NCI-H1694 treated with DMSO at 0.1 percent for 48 hours (cell line): ENCODE measurements around the gene KCNS3.
A peak's percentile ranks its signal among the peaks of the same experiment; 100 is the strongest.

Experiments used
- DNase-seq: peaks from one replicate; lab custom pipeline; 2025; lab: John Stamatoyannopoulos, UW

Gene KCNS3

GRCh38 chr2:17878281-17879136, at the start of gene KCNS3:
Gene KCNS3 (plus strand): TSS chr2:17878667. CDS start chr2:17931009, 52,342 bp downstream.
- peak; percentile 36 for DNase-seq

DNA sequence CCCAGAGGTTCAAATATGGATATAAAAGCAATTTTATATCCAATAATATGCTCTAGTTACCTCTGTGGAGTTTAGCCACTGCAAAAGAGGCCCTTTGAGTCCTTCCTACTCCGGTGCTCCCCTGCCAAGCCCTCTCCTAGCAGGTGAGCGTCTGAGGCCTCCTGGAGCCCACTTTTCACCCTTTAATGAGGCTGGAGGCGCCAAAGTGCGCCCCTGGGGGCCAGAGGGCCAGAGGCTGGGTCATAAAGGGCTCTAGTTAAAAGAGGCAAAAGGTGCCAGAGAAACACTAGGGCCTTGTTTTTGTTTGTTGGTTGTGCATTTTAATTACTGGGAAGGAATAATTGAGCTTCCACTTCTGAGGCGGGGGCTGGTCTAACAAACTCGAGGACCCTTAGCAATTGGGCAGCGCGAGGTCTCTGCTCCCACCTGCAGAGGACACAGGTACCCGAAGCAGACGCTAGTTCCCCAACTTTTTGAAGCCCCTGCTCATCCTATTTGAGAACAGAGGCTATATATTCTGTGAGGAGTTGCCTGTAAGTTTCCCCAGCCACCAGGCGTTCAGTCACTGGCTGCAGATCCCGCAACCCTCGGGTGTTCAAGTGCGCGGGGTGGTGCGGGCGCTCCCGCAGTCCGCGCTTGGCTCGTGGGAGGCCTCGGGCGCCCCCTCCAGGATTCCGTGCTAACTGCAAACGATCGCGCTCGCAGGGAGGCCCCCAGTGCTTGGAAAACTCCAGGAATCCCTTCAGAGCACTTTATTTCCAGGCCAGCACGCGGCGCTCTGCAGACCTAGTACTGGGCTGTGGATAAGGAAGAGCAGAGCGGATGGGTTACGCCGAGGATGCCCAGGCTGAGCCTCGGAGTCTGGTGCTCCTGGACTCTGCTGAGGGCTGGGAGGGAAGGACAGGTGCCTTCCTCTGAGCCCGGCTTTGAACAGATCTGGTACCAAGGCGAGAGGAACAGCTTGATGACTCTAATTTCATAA, 48.1 kb upstream of the KCNS3 start:
- peak; percentile 99 for DNase-seq

GRCh38 chr2:17835516-17835915, 43.0 kb upstream of the KCNS3 start:
- DNase-seq: no peak

DNA sequence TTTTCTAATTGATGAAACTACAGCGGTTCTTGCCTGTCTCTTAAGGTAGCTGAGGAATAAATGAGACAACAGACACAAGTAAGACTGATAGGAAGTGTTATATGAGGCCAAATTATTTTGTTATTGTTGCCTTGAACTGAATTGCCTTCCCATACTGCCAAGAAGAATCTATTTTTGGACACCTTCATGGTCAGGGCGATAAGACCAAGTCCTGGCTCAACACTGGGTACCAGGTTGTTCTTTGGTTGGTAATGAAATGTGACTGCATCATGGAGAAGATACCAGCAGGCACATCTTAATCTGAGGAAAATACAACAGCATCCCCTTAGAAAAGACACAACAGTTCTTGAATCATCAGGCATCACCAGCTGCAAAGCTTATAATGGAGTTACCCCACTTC, 38.5 kb upstream of the KCNS3 start:
- DNase-seq: no peak

GRCh38 chr2:17843457-17843856, 35.0 kb upstream of the KCNS3 start:
- DNase-seq: no peak

GRCh38 chr2:17845806-17846205, 32.7 kb upstream of the KCNS3 start:
- DNase-seq: no peak

DNA sequence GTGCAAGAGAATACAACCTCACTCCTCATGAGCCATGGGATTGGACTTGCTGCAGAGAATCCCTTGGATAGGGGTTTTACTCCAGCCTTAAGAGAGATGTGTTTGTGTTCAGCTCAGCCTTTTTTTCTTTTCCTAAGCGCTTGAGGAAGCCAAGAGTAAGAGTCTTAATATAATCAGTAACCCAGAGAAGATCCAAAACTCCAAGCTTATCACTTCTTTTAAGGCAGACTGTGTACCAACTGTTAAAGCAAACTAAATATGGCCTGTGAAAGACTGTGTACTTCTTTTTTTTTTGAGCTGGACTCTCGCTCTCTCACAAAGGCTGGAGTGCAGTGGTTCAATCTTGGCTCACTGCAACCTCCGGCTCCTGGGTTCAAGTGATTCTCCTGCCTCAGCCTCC, 31.8 kb upstream of the KCNS3 start:
- DNase-seq: no peak

GRCh38 chr2:17847236-17847635, 31.2 kb upstream of the KCNS3 start:
- no peak for DNase-seq

- no peak for DNase-seq
Observed at GRCh38 chr2:17849275-17849674, 29.2 kb upstream of the KCNS3 start.

DNA sequence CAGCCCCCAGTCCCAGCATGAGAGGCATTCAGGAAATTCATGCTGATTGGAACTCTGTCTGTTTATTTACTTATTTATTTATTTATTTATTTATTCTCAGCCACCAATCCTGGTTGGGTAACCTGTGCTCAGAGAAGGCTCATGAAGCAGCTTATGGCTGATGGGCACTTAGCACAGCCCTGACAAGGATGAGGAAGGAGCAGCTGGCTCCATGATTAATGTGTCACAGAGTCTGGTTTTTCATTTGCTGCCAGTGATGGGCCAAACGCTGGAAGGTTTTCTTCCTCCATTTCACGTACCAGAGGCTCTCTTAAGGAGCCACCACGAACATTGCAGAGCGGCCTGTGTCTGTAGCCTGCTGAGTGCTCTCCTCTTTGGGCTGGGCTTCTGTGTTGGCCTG, 28.3 kb upstream of the KCNS3 start:
- no peak for DNase-seq

GRCh38 chr2:17851731-17852585, 26.5 kb upstream of the KCNS3 start:
- peak; percentile 89 for DNase-seq

GRCh38 chr2:17853799-17854198, 24.7 kb upstream of the KCNS3 start:
- DNase-seq: no peak

DNA sequence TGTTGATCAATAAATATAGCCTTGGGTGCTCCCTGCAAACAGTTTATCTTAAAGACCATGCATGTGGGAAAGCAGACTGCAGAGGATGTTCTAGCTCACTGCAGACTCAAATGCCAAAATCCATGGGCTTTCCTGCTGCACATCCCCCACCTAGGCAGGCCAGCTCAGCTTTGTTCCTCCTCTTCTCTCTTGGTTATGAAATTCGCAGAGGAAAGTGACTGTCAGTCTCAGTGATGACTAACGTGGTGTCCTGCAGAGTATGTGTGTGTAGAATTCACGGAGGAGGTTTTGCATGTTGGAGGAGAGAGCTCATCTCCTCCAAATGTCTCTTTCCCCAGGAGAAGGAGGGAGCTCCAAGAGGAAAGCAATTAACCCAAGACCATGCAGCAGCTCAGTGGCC, 21.4 kb upstream of the KCNS3 start:
- no peak for DNase-seq

DNA sequence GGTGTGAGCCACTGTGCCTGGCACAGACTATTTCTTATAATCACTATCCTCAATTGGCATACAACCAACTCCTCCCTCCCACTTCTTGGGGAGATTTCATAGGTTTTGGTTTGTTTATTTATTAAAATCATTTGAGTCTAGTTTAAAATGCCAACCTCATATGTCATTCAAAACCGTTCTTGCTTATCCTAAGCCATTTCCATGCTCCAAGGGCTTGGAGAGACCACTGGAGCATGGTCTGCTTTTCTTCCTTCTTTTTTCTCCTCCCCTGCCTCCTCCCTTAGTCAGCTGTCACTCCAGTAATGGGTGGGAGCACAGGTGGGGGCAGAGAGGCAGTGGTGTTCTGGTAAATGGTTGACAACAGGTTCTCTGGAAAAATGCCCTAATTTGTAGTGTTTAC, 20.4 kb upstream of the KCNS3 start:
- DNase-seq: no peak

- DNase-seq: no peak
Observed at GRCh38 chr2:17863539-17863938, 14.9 kb upstream of the KCNS3 start.

- no peak for DNase-seq
Observed at GRCh38 chr2:17864676-17865075, 13.8 kb upstream of the KCNS3 start.

DNA sequence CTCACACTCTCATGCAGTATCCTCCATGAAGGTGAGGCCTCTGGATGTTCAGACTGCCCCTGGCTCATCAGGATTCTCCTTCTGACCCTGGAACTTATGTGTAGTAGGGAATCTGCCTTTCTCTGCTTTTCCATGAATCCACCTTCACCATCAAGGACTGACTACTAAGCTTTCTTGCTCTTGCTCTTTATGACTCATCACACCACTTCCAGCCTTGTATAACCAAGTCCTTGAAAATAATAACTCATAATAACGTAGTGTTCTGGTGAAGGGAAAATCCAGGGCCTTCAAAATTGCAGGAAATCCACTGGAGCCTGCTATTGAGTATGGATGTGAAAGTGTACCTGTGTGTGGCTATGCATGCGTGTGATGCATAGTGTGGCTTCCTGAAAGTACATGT, 11.3 kb upstream of the KCNS3 start:
- DNase-seq: no peak

GRCh38 chr2:17869128-17869527, 9.3 kb upstream of the KCNS3 start:
- no peak for DNase-seq

DNA sequence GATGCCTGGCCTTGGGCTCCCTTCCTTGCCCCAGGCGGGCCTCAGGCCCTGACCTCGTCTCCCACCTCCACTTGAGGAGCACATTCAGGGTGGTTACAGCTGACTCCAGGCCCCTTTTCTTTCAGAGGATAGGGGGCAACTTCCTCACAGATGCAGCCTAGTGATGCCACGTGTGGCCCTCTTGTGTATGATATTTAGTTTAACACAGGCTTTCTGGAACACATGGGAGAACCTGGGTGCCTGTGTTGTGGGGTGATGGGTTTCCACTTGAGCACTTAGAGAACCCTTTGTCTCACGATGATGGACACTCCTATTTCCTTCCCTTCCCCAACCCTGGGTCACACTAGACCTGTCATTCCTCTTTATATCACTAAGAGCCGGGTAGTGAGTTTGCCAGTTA, 6.8 kb upstream of the KCNS3 start:
- DNase-seq: no peak

DNA sequence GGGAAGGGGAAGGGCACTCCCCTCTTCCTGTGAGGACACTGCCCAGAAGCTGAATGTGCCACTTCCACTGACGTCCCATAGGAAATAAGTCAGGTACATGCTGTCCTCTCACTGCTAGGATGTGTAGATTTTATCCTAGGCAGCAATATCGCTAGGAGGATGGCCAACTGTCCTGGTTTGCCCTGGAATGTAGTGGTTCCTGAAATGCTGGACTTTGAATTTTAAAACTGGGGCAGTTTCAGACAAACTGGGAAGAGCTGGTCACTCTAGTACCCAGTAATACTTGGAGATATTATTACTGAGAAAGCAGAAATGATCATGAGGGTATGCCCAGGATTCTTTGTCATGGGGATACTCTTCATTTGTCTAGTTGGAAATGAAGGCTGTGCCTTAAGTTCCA, 5.4 kb upstream of the KCNS3 start:
- DNase-seq: no peak

DNA sequence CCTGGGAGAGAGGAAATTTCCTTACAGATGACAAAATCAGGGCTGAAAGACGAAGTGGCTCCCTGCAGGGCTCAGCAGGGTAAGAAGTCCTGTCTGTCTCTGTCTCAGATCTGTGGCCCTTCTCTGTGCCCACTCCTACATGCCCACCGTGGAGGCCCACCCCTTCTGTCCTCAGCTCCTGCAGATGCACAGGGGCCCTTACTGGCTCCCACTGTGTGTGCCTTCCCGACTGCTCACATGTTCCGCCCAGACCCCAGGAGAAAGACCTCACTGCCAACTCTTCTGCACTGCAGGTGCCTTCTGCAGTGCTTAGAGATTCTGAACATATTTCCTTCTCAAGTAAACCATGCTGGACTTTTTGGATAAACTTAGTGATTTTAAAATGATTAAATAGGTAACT, 1.9 kb upstream of the KCNS3 start:
- no peak for DNase-seq

GRCh38 chr2:17877811-17878280, 621 bp upstream of the KCNS3 start:
- DNase-seq: no peak
